SK-N-SH (cell line): ENCODE measurements around the gene CCDC149.

ENCODE experiments used
- CTCF ChIP-seq: fragments of 200-600 bp; sonication (generic); IDR thresholded peaks from 2 replicates; pipeline ENCODE4 v1.6.1; 2017; ENCODE audit warnings: antibody characterized with exemption, mild to moderate bottlenecking, moderate library complexity
- GABPA ChIP-seq: IDR thresholded peaks from 2 replicates; pipeline ENCODE4 v1.4.0; 2012; ENCODE audit warnings: low read depth, mild to moderate bottlenecking
- GATA2 ChIP-seq: sonication (generic); formaldehyde crosslinking; IDR thresholded peaks from 2 replicates; pipeline ENCODE4 v1.5.0; 2020; ENCODE audit warnings: mild to moderate bottlenecking, missing genetic modification reagents
- JUND ChIP-seq: IDR thresholded peaks from 2 replicates; pipeline ENCODE4 v1.4.0; 2012
- MAX ChIP-seq: IDR thresholded peaks from 2 replicates; pipeline ENCODE4 v1.4.0; 2012; ENCODE audit warnings: low read depth
- POLR2AphosphoS5 ChIP-seq: IDR thresholded peaks from 2 replicates; pipeline ENCODE4 v1.6.1; 2012; ENCODE audit warnings: low read depth, low read length
- RAD21 ChIP-seq: IDR thresholded peaks from 2 replicates; pipeline ENCODE4 v1.6.1; 2012; ENCODE audit warnings: mild to moderate bottlenecking, low read length
- SMC3 ChIP-seq: IDR thresholded peaks from 2 replicates; pipeline ENCODE4 v1.6.1; 2012; ENCODE audit warnings: low read depth, low read length, improper control_type of control experiment

DNA sequence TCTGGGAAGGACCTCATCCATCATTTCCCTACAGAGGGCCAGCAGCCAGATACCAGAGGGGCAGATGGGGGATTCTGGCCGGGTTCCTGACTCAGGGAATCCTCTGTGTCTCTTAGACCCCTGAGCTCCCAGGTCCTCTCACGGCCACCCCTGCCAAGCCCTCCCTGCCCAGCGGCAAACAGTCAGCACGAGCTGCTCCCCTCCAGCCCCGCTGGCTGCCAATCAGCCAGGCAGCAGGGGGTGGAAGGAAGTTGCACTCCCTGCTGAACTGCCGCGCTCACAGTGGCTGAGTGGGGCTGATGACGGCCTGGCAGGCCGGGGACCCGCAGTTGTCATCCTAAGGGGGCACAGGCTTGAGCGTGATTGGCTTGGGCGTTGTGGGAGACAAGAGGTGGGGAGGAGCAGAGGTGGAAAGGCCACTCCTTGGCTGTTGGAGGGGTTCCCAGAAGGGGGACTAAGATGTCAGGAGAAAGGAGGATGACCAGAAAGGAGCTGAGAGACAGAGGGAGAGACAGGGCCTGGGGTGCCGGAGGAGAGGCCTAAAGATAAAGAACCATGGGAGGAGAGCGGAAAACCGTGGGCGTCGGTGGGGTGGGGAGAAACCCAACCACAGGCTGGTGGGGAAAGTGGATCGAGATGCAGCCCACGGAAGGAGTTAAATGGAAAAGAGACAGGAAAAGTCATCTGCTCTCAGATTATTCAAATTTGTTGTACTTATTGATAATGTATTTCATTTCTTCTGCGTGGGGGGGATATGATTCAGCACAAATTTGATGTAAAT lies 4.4 kb upstream of the CCDC149 start:
- TF ChIP-seq GABPA (no peak), POLR2AphosphoS5 (no peak), CTCF (no peak), GATA2 (no peak), MAX (no peak), JUND (no peak), RAD21 (no peak), SMC3 (no peak)
